ENCODE results near the gene TCERG1L.

The TCERG1L gene

DNA sequence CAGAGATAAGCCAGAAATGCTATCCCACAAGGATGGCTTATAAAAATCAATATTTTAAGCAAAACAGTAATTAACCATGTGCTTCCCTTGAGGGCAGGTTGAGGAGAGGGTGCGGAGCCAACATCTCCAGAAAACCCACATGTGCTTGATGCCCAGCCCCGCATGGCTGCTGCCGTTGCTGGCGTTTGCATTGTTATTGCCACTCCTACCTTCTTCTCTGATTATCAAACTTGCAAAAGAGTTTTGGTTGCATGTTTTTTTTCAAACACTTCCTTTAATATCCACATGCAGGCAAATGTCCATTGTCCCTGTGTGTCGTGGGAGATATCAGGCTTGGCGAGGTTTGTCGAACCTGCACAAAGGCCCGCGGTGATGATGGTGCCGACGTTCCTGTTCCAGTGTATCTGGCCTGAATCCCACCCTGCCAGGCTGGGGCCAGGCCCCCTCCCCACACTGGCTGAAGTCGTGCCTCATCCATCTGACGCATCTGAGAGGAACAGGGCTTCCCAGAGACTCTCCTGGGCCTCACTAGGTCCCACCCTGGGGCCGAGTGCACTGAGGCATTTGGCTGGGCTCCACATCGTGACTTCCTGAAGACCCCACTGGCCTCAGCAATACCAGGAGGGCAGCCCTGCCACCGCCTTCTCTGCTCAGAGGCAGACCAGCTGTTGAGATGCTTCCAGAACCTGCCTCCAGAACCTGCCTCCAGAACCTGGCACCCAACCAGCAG is 40.9 kb downstream of the TCERG1L start:
- no peak for DNase-seq

DNA sequence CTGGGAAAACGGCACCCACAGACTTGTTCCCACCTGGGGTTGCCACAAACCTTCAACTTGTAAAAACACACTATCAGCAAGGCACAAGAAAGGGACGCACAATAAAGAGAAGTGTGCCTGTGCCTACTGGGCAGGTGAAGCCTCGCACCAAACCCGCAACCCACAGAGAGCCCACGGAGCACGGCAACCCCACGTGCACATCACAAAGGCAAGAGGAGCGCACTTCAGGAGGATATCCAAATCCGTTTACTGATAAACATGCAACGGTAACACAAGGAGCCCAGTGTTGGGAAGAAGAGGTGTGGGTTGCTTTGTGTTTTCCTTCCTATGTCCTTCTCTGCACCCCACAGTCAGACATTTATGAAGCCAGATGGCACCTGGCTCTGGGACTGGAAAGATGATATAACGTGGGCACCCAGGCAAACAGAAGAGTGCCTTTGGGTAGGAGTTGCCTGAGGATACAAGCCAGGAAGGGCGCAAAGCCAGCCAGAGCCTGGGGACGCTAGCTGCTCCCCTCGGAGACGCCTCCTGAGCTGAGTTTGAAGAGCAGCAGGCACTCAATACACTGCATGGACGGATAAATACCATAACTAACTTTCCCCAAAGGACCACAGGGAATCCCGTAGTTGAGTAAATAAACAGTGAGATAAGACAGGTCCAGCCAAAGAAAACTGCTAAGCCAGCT is 41.6 kb downstream of the TCERG1L start:
- no peak for DNase-seq

DNA sequence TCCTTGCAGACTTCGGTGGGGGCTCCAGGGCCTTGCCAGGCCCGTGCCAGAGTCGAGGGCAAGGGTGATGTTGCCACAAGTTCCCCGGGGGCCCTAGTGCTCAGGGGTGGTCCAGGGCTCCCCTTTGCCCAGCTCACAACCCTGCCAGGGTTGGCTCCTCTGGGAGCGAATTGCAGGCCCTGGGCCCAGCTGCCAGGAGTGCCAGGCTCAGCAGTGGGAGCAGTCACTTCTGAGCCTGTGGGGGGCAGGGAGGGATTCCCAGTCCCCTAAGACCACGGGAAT is 43.8 kb downstream of the TCERG1L start:
- no peak for DNase-seq

DNA sequence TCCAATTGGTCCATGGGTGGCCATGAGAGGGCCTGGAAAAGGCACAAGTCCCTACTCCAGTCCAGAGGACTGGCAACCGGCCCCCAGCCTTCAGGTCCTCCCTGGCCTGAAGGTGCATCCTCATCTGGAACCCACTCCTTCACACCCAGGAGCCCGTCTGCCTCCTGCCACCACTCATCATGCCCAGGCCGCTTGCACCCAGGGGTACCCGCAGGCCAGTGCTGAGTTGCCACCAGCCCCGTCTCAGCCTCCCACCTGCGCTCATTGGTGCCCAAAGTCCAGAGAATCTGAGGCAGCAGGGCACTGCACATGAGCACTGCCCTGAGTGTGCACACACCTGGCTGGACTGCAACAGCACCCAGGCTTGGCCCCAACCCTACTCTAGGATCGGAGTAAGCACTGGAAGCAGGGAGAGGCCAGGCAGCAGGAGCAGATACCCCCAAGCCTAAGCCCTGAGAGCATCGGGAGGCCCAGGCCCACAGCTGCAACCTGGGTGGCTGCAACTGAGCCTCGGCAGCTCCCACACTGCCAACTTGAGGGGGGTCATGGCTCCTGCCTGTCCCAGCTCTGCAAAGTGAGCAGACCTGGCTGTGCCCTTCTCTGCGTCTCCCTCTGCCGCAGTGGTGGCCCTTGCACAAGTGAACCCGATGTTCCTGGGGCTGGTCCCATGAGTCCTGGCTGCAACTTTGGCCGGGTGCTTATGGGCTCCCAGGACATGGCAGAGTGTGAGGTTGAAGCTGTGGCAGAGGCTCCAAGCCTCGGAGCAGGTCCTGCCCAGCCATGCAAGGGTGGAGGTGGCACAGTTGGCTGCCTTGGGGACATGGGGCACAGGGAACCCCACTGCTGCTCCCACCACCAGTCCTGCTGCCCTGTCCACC is 44.3 kb downstream of the TCERG1L start:
- DNase-seq = no peak

DNA sequence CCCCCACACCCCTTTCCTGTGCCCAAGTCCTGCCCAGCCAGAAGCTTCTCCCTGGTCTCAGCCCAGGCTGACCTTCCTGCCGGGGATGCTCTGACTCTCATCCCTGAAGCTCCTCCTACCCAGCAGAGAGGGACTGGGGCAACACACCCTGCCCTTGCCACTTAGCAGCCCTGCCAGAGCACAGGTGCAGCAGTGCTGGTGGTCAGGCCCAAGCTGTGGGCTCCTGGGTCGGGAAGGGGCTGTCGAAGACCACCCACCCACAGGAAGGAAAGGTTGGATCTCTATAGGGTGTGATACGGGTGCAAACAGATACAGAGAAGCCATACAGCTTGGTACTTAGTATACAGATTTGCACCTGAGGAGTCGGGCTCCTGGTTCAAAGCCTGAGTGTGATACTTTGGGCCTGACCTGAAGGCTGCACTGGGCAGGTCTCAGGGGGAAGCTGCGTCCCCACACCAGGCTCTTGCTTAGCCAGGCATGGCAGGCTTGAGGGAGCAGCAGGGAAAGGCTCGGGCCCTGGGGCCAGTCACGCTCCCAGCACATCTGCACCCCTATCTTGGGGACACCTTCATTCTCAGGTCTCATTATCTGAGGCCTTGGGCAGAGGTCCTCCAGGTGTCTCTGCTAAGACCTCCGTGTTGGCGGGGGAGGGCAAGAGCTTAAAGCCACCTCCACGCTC is 47.3 kb downstream of the TCERG1L start:
- no peak for DNase-seq

DNA sequence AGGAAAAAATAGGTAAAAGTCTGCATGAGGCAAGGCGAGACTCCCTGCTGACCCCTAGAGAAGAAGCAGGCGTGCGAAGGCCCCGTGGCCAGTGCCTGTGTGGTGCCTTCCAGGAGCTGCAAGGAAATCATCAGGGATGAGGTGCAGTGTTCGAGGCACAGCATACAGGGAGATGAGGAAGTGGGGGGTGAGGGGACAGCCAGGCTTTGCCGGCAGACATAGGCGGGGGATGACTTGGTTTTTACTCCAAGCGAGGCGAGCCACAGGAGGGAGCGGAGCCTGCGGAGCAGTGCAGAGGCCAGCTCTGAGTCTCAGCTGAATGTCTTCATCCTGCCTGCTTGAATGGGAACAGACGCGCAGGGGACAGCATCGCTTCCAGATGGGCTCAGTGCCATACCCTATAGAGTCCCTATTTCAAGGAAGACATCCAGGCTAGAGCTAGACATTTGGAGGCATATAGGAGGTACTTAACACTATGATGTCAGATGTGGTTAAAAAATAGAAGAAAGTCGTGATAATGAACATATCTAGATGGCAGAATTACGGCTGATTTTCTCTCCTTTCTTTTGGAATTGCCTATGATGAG is 49.5 kb downstream of the TCERG1L start:
- DNase-seq = no peak

DNA sequence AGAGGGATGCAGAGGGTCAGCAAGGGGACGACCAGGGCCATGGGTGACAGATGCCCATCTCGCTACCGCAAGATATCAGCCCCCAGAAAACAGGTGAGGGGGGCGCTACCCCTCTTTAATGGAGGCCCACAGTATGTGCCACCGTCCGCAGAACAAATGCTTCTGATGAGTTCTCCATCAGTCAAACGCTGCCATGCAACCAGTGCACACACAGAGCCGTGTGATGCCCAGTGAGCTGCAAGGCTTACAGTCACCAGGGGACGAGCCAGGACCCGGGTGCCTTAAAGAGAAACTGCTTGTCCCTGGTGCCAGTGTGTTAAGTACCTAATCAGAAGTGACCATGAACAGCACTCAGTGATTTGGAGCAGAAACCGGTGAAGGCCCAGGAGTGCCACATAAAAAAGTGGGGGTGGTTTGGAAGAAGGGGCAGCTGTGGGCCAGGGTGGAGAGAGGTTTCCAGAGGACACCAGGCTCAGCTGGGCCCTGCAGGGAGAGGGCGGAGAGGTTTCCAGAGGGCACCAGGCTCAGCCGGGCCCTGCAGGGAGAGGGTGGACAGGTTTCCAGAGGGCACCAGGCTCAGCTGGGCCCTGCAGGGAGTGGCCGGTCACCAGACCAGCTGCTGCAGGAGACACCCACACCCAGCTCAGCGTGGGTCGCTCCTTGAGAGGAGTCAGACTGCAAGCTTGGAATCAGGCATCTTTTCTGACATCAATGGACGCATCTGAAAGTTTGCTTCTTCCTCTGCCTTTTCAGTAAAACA is 50.9 kb downstream of the TCERG1L start:
- no peak for DNase-seq

DNA sequence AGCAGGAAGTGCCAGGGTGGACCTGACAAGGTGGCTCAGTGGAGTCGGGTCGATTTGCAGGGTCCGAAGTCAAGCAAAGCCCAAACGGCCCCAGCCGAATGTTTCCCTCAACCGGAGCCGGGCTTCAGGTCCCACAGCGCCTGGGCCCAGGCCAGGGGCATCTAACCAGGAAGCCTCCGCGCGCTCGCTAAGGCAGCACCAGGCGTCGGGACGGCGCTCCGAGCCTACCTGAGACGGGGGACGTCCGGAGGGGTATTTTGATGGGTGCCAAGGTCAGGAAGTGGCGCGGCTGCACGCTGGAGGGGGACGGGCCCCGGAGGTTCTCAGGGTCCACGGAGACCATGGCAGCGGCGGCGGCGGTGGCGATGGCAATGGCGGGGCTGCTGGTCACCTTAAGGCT is 51.5 kb downstream of the TCERG1L start:
- no peak for DNase-seq

DNA sequence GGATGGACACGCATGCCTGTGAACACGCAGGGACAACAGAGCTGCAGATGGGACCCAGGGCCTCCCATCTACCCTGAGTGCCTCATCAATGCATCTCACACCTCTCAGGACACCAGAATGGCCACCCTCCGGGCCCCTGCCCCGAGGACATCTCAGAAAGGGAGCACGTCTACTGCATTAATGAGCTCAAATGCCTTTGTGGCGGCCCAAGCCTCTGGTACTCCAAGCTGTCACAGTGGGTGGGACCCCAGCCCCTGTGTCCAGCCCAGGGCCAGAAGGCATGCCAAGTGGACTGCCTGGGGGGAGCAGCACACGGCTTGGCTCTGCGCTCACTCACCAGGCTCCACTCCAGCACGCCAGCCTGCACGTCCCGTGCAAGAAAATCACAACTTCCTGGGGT is 52.0 kb downstream of the TCERG1L start:
- DNase-seq = no peak

DNA sequence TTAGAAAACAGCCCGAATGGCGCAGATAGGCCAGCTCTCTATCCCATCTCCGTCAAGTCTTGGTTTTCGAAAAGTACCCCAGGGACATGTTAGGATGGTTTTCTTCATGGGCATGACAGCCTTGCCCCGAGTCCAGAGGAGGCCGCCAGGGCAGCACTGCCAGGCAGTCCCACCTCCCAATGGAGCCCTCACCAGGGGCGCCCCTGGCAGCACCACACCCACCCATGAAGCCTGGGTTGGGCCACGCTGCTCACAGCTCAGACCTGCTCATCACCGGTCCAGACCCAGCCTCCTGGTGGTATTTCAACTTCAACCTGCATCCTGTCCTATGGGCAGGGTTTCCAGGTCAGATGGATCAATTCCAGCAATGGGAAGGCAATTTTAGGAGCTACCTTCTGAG is 53.3 kb downstream of the TCERG1L start:
- DNase-seq = no peak

DNA sequence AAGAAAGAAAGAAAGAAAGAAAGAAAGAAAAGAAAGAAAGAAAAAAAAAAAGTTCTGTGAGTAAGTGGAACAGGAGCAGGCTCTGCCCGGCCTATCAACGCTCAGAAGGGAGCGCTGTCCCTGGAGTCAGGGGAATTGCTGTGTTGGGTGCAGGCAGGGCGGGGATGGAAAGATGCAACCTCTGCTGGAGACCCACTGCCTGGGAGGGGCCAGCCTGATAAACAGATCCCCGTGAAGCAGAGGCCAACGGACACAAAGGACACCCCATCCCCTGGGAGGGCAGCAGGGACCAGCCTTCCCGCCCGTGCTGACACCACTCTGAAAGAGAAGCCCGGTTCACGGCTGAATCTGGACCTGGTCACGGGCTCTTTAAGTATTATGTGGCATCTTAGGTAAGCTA is 54.5 kb downstream of the TCERG1L start:
- no peak for DNase-seq

DNA sequence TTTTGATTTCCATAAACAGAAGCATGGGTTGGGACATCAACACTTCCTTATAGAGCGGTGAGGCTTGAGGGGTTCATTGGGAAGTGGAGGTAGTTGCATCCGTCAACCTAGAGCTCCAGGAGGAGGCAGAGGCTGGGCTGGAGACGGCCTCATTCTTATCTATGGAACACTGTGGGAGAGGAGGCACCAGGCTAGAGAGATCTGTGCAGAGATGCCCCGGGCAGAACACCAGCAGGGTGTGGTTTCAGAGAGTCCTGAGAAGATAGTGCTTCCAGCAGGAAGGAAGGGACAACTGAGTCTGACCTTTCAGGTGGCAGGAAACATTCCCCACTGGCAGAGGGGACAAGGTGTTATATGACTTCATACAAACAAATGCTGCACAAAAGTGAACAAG is 56.7 kb downstream of the TCERG1L start:
- DNase-seq = no peak

DNA sequence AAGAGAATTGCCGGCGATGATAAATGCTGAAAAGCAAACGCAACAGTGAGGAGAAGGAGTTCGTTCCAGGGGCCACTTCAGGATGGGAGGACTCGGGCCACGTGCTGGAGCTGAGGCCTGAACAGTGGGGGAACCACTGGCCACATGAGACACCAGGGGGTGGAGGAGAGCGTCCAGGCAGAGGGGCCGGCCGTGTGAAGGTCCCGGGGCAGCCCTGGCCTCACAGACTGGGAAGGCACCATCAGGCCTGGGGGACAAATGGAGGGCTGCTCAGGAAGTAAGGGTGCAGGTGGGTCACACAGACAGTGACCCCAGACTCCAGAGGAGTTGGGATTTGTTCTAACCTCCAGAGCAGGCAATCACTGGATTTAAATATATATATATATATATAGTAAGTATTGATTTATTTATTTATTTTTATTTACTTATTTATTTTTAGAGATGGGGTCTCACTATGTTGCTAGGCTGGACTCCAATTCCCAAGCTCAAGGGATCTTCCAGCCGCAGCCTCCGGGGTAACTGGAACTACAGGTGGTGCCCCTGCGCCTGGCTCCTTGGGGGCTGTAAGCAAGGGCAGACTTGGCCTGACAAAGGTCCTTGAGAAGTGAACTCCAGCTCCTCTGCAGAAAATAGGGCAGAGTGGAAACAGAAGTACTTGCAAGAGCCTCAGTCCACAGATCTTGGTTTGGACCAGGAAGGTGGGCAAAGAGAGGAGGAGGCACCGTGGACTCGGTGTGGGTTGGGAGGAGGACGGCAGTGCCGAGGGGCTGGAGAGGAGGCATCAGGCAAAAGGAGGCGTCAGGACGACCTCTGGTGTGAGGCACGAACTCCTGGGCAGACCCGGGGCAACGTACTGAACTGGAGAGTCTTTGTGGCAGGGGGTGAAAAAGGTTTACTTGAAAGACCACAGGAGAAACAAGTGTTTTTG is 57.3 kb downstream of the TCERG1L start:
- no peak for DNase-seq

DNA sequence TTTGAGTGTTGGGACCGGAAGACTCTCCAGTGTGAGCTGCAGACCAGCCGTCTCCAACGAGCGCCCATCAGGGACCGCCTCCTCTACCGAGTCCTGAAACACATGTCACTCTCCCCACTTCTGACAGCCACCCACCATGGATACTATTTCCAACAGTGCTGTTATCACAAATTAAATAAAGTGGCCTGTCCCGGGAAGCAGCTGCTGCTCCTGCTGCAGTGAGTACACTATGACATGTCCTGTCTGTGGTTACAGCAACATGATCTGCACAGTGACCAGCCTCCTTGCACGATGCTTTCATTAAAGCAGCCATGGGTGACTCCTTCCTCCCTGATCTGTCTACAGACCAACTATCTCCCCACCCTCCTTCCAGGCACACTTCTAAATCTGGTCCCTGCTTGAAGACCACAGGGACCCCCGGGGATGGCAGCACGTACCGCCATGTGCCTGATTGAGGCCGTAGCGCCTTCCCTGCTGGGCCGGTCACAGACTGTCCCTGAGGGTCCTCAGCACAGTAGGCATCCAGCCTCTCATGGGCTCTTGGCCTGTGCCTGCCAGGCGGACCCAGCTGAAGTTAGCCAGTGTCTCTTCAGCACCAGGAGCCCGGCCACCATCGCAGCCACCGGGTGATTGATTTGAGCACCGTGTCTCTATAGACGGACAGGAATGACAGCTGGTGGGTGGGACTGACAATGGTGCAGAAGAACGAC is 58.8 kb downstream of the TCERG1L start:
- no peak for DNase-seq

DNA sequence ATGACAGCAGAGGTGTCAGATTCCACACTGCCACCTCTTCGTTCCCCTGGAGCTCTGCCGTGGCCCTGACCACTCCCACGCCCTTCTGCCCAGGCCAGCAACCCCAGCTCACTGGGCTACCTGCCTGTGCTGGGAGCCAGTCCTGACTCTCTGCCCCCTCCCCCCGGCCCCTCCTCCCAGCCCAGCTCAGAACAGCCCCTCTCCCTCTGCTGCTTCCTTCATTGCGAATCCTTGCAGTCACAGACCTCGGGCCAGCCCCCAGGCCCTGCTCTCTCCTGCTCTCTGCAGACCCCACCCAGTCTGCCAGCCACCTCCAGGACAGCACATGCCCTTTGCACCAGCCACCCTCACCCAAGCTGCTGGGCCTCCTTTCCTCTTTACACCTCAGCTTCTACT is 60.4 kb downstream of the TCERG1L start:
- no peak for DNase-seq

DNA sequence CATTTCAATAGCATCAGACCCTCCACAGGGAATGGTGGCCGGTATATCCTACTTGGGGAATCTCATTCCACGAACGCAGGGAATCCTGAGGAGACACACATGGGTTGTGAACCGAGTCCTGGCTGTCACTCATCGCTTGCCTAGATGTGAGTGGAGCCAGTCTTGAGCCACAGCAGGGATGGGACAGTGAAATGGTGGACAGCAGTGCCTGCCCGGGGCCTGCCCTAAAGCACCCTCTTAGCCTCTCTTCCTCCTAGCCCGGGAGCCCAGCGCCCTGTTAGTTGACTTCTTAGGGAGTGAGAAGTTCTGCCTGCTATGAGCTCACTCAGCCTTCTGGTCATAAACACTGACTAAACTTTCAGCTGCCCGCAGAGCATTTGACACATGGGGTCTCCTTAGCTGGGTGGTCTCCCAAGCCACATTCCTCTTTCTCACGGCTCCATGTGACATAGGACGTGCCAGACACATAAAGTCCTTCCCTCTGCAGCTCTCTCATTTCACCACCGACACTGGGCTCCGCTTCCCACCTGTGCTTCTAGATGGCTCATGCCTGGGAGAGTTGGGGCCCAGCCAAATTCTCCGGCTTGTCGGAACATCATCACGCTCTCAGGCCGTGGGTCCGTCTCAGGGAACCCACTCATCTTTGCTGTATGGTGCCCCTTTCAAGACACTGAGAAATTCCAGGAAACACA is 60.9 kb downstream of the TCERG1L start:
- no peak for DNase-seq

DNA sequence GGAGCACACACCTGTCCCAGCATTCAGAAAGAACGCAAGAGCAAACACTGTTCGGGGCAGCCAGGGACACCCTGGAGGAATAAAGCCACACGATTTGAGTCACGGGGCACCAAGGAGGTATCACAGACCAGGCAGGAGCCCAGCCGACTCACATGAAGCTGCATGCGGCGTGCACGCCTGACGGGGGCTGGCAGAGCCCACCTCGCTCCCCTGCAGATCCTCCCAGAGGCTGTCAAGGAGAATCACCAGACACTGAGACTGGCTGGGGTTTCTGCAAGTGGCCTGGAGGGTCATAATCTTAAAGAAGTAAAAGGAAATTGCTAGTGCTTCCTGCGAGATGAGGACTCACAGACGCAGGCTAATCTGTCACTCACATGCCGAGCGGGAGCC is 61.6 kb downstream of the TCERG1L start:
- DNase-seq = no peak

DNA sequence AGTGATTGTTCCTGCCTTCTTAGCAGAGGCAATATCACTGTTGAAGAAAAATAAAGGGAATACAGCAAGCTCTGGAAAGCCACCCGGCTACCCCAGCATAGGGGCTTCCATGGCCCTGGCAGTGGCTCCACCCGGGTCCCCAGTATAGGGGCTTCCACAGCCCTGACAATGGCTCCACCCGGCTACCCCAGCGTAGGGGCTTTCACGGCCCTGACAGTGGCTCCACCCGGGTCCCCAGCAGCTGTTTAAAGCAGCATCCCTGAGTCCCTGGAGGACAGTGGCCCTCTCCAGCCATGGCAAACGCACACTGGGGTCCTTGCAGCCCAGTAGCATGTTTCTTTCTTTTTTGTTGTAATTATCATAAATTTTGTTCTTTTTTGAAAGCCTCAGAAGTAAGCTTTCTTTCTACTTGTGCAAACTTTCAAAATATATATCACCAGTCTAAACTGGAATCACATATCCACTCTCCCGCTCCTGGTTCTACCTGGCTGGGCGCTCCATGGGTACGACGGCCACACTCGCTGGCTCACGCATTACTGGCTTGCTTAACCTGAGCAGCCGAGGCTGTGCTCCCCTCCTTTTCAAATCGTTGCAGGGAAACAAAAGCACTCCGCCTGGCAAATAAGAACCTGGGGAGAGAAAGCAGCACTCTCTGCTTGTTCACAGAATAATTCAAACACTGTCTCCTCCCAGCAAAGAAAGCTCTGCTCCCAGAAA is 62.1 kb downstream of the TCERG1L start:
- no peak for DNase-seq

Measured in NCI-H82 (cell line).